ENCODE measurements around the gene DHRS4L2.

Gene DHRS4L2

DNA sequence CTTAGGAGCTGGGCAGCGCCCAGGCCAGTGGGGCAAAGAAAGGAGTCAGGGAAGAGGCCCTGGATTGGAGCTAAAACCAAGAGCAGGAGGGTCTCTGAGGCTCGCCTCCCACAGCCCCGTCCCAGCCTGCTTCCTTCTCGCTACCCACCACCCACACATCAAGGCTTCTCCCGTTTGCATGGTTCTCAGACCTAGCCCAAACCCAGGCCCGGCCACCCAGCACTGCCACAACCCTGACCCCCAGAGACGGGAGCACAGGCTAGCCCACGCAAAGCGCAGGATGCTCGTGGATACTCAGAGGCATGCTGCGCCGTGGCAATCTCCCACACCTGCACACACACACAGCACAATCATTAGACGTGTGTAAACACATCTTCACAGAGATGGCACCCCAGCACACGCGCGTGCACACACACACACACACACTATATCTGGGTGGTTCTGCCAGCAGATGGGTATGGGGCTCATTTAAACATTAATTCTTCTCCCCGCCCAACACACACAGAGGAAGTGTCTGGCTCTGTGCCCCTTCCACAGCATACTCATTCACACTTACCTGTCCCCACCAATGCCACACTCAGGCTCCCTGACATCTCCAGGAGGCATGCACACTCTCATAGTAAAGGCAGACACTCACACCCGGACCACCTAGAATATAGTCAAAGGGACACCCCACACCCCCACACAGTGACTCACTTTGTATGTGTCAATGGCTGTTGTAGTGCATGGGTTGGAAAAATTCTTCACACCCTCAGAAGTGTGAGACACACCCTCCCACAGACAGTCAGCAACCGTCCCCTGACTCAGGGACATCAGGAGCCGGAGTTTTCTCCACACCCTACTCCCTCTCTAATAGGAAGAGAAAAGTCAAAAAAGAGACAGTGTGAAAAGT lies 64.2 kb downstream of the DHRS4L2 start:
- in situ Hi-C loops (cut with HindIII; ENCODE audit: low sequenced_read_pairs), result no loop called here

DNA sequence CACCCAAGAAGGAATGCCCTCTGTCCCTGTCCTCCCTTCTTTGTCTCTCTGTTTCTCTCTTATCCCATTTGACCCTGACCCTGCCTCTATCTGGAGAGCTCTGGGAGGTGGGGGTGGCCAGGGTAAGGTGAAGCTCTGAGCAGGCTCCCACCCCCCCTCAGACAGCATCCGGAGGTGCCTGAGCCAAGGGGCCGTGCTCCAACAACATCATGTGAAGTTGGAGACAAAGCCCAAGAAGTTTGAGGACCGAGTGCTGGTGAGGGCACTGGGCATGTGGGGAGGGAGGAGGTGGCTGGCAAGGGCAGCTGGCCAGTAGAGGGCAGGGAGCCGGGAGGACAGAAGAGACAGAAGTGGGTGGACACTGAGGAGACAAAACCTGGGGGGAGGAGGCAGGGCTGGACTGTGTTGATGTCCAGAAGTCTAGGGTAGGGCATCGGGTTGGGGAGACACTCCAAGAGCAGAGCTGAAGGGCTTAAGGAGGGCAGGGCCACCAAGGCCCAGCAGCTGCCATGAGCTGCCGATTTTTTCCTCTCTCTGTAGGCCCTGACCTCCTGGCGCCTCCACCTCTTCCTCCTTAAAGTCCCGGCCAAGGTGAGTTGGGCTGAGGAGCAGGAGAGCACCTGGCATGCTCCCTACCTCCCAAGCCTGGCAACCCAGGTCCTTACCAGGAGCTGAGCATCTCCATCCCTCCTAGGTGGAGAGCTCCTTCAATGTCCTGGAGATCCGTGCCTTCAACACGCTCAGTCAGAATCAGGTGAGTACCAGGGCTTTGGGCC lies 65.0 kb downstream of the DHRS4L2 start:
- in situ Hi-C loops (cut with HindIII; ENCODE audit: low sequenced_read_pairs), result no loop called here

DNA sequence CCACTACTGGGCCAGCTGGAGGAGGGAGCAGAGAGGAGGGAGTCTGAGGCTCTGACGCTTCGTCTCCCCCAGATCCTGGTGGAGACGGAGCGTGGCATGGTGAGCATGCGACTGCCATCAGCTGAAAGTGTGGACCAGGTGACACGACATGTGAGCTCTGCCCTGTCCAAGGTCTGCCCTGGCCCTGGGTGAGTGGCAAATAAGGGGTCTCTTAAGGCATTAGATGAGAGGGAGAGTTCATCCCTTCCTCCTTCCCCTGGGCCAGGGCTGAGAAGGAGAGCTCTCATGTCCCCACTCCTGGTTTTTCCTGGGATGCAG lies 65.6 kb downstream of the DHRS4L2 start:
- in situ Hi-C loops (cut with HindIII; ENCODE audit: low sequenced_read_pairs), result no loop called here

DNA sequence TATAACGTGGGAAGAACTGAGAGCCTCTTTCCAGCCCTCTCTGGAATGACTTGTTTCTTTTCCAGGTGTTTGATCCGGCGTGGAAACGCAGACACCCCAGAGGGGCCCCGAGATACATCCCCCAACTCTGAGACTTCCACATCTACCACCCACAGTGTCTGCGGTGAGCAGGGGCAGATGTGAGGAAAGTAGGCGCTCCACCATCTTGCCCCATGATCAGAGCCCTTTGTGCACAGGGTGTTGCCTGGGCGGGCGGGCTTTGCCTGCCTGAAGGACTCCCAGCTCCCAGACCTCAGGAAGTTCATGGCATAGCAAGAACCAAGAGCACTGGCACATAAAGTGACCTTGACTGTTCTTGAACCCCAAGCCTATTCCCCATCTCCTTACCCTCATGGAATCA lies 65.9 kb downstream of the DHRS4L2 start:
- in situ Hi-C loops (cut with HindIII; ENCODE audit: low sequenced_read_pairs), result no loop called here
